Endometrial microvascular endothelial cells (primary cell): ENCODE measurements around the gene POLE. TPM values are rescaled to one million over a fixed set of nuclear protein-coding genes. Genes with fewer than 3 reads are reported as not detected.

Experiments used
- in situ Hi-C: cut with HindIII; loops from 2 replicates; pipeline ENCODE4 v1.10.0; 2017; ENCODE audit warnings: low sequenced_read_pairs, low pct_unique_long_range_greater_than_20kb; ENCODE audit errors: inconsistent ontology term
- total RNA-seq: library from RNA; depleted of rRNA; stranded (reverse); fragments of >200 nt; gene quantifications from one replicate; pipeline ENCODE4 v1.2.3, GENCODE V29; 2015; ENCODE audit errors: inconsistent ontology term

The POLE gene
- total RNA-seq, 1 donor from 2014 or later = 59.4 TPM

DNA sequence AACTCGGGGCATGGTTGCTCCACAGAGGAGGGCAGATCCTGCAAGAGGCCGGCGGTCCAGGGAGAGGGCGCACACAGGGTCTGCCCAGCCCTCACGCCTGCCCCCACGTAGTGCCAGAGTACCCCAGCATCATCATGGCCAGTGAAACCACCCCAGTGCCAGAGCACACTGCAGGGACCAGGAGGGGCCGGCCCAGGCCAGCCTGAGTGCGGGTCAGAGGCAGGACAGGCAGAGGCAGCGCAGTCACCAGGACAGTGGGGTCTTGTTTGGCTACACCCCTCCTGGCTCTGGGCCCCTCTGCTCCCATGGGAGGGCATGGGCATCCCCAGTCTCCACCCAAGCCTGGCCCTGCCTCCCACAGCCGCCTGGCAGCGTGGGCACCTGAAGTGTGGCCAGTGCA lies 111.5 kb downstream of the POLE start:
- in situ Hi-C loops = no loop called here

DNA sequence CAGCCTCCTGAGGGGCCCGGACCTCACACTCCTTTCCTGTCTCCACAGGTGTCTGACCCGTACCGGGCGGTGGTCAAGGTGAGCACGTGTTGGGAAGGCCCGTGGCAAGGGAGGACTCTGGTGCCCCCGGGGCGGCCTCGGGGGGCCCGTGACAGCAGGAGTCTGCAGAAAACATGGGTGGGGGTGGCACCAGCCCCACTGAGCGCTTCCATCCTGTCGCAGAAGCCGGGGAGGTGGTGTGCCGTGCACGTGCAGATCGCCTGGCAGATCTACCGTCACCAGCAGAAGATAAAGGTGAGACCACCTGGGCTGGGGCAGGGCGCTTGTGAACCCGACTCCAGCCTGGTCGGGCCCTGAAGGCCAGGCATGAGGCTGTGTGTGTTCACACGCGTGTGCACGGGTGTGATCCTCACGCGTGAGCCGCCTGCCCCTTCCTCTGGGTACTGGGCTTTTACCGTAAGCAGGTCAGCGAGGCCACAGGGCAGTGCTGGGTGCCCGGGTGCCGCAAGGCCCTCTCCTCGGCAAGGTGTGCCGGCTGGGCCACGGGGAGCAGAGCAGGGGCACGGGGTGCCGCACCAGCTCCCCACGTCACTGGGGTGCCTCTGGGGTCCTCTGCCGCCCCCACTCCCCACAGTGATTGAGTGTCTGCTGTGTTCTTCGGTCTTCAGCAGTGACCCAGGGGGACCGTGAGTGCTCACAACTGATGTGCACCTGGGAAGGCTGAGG lies 112.7 kb downstream of the POLE start:
- in situ Hi-C loops = no loop called here

Other genes starting within 250 kb of the POLE start
- gene FBRSL1, start 197.2 kb downstream of the POLE start, total RNA-seq = 8.3 TPM
- gene LRCOL1, start 76.8 kb downstream of the POLE start, total RNA-seq = not detected
- not detected for gene P2RX2, start 68.6 kb downstream of the POLE start, total RNA-seq
- 31.8 TPM for gene PXMP2, start 245 bp upstream of the POLE start, total RNA-seq
- 59.4 TPM for gene PGAM5, start 23.5 kb upstream of the POLE start, total RNA-seq
- gene ANKLE2, start 74.5 kb upstream of the POLE start, total RNA-seq = 70.0 TPM
- 46.2 TPM for gene GOLGA3, start 141.5 kb upstream of the POLE start, total RNA-seq
- gene CHFR, start 200.3 kb upstream of the POLE start, total RNA-seq = 31.5 TPM